Measurements from ENCODE around the gene NDFIP1. TPM values are rescaled to one million over a fixed set of nuclear protein-coding genes. Genes with fewer than 3 reads are reported as not detected.
A peak's percentile ranks its signal among the peaks of the same experiment; 100 is the strongest.

The NDFIP1 gene
- total and polyA plus RNA-seq, 2 of the 13 experiments (the other 11 are each of a cell fraction or from before 2014, with no cell fraction given): 12.4 to 15.7 TPM

- CTCF ChIA-PET (ENCODE audit: low intra/inter-chr PET ratio, low total read pairs): interaction anchor here (1.3 to 3.3 kb wide), 2 partner anchors 153 to 403 kb away, joined by 4 to 33 read pairs; no protein-coding TSS in a partner anchor
- intact Hi-C loops (cut with micrococcal nuclease; ENCODE audit: unreplicated experiment) (loop anchor here (1.0 to 10.0 kb wide), 2 partner anchors 153 to 481 kb away; no protein-coding TSS in a partner anchor), in situ Hi-C loops (cut with HindIII; ENCODE audit: extremely low pct_ligation_motif_present, low pct_unique_long_range_greater_than_20kb) (loop anchor here (25.0 kb wide), 1 partner anchor 458 kb away; the partner anchor contains the start of gene ARAP3)
- 56% methylated on average over 4 of the region's 4 CpGs for WGBS (ENCODE audit: low lambda C conversion rate)
- Histone ChIP-seq H3K9me3 (ENCODE audit: low read length) (no peaks in the 10 kb centered on the region), H3K27ac (ENCODE audit: extremely low read length, insufficient read depth, low read length) (no peak overlapping the region), H4K20me1 (ENCODE audit: insufficient read depth, low read length) (no peaks in the 10 kb centered on the region), H3K79me2 (ENCODE audit: insufficient read depth, low read length) (no peaks in the 10 kb centered on the region), H3K9ac (ENCODE audit: insufficient read depth, low read depth, low read length) (no peak overlapping the region), H3K4me1 (ENCODE audit: insufficient read depth, low read length) (no peaks in the 10 kb centered on the region), H3K4me3 (replicated peaks in 1 of 3; ENCODE audit: insufficient read depth in 1 of 3, low read depth in 2 of 3, low read length in 3 of 3) (no peak overlapping the region), H2AFZ (ENCODE audit: low read length) (no peak overlapping the region), H3K36me3 (replicated peaks in 1 of 2; ENCODE audit: control insufficient read depth in 1 of 2, insufficient read depth in 2 of 2, low read length in 2 of 2) (peaks cover 3 to 22% of the 10 kb centered on the region in 2 experiments), H3K27me3 (ENCODE audit: control insufficient read depth in 1 of 2, insufficient read depth in 2 of 2, low read length in 2 of 2) (no peaks in the 10 kb centered on the region), H3K4me2 (ENCODE audit: low read depth, low read length) (no peak overlapping the region)
- no TSS peak for BruUV-seq (replicated peaks)
- POLR2A ChIA-PET: no interaction called here
- FAIRE-seq: peak; percentile 87
- DNase-seq (ENCODE audit: low spot score): peak; percentile 44
- ATAC-seq: peak; percentile 92
- 0 out of 2 replicates have a peak, but pooled peaks have one; percentile 34 for TF ChIP-seq RAD21 (CRISPR knock-in tag; IDR thresholded peaks at IDR 0.05)
- TF ChIP-seq SMC3 (IDR thresholded peaks at IDR 0.05; ENCODE audit: low read length): peak; percentile 46; the same call in 1 of the 2 replicates
- TF ChIP-seq HCFC1 (IDR thresholded peaks at IDR 0.05; ENCODE audit: low read depth, low read length): no peak
- peak; percentile 21 for TF ChIP-seq XRCC5 (optimal IDR thresholded peaks at IDR 0.05; ENCODE audit: low read length)
- TF ChIP-seq STAG1 (CRISPR knock-in tag; IDR thresholded peaks at IDR 0.05): peak; percentile 55
- TF ChIP-seq CENPX (CRISPR knock-in tag; IDR thresholded peaks at IDR 0.05): no peak
- no peak for TF ChIP-seq ZNF160 (CRISPR knock-in tag; IDR thresholded peaks at IDR 0.05)
- TF ChIP-seq ZNF3 (CRISPR knock-in tag; IDR thresholded peaks at IDR 0.05): no peak
- peak; percentile 72 for TF ChIP-seq CTCF (CRISPR knock-in tag; IDR thresholded peaks at IDR 0.05)
- TF ChIP-seq MYNN (CRISPR knock-in tag; IDR thresholded peaks at IDR 0.05; ENCODE audit: low read depth): no peak
- no peak for TF ChIP-seq ZNF570 (CRISPR knock-in tag; IDR thresholded peaks at IDR 0.05; ENCODE audit: borderline replicate concordance)
These were observed 36.7 kb downstream of the NDFIP1 start for GRCh38 chr5:142145106-142145900.
